NCI-H510A (cell line): Measurements from ENCODE around the gene SUPT5H.

Experiments
- DNase-seq: peaks from one replicate; lab custom pipeline; 2025; lab: John Stamatoyannopoulos, UW

The SUPT5H gene

GRCh38 chr19:39409208-39410016, 36.0 kb upstream of the SUPT5H start:
- DNase-seq, result peak; percentile 95

- peak; percentile 22 for DNase-seq
These were observed 35.2 kb upstream of the SUPT5H start for GRCh38 chr19:39410017-39410830.

DNA sequence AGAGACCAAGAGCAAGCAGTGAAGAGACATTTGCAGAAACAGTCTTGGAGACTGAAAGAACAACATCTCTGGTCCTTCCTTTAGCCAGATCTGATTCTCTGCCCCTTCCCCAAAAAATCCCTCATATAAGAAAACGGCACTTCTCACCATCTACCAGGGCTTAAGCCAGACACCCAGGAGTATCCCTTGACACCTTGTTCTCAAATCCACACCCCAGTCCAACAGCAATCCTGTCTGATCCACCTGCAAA, 34.6 kb upstream of the SUPT5H start:
- DNase-seq, result no peak

DNA sequence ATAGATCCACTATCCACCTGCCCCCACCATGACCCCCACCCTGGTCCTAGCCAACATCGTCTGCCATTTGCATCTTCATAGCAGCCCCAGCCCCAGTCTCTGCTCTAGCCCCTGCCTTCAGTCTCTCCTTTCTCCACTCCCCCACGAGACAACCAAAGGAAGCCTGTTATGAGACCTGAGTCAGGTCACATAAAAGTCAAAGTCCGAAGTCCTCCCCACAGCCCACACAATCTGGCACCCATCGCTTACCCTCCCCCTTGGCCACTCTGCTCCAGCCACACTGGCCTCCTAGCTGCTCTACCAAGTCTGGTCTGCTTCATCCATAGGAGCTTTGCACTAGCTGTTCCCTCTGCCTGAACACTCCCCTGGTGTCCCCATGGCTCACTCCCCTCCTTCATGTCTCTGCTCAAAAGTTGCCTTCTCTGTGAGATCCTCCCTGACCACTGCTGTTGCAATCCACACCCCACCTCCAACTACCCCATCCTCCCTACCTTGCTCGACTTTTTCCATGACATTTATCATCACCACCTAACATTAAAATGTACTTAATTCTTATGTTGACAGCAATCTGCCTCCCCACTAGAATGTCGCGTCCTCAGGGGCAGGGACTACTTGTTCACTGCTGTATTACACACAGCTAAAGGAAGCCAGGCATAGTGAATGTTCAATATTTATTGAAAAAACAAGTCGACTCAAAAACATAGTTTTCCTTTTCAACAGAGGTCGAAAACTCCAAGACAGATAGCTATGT, 34.1 kb upstream of the SUPT5H start:
- DNase-seq, result no peak

- peak; percentile 70 for DNase-seq
These were observed 33.6 kb upstream of the SUPT5H start for GRCh38 chr19:39411832-39412099.

- peak; percentile 97 for DNase-seq
These were observed 33.1 kb upstream of the SUPT5H start, which contains the start of gene PLEKHG2 for GRCh38 chr19:39412100-39412866. PLEKHG2 (plus strand) TSS chr19:39412669; CDS start chr19:39414087, 1,418 bp downstream.

- DNase-seq, result no peak
These were observed 32.5 kb upstream of the SUPT5H start for GRCh38 chr19:39412867-39413271.

- no peak for DNase-seq
These were observed 32.0 kb upstream of the SUPT5H start for GRCh38 chr19:39413272-39413910.

- no peak for DNase-seq
These were observed 31.3 kb upstream of the SUPT5H start for GRCh38 chr19:39413911-39414608.

GRCh38 chr19:39415111-39416046, 30.0 kb upstream of the SUPT5H start:
- no peak for DNase-seq

- no peak for DNase-seq
These were observed 28.9 kb upstream of the SUPT5H start for GRCh38 chr19:39416152-39417120.

GRCh38 chr19:39417463-39418181, 27.8 kb upstream of the SUPT5H start:
- DNase-seq, result no peak

DNA sequence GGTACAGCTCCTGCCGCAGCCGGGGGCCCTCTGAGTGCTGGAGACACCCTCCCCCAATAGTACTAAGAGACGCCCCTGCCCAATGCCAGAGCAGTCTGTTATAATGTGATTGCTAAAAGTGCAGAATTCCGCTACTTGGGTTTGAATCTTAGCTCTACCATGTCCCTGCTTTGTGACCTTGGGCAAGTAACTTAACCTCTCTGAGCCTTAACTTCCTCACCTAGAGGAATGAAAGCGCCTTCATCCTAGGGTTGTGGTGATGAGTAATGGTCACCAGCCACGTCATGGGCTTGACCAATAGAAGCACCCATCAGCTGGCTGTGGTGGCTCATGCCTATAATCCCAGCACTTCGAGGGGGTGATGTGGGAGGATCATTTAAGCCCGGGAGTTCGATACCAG, 26.4 kb upstream of the SUPT5H start:
- DNase-seq, result no peak

GRCh38 chr19:39420769-39421168, 24.6 kb upstream of the SUPT5H start:
- DNase-seq, result no peak

GRCh38 chr19:39422020-39422419, 23.4 kb upstream of the SUPT5H start:
- no peak for DNase-seq

DNA sequence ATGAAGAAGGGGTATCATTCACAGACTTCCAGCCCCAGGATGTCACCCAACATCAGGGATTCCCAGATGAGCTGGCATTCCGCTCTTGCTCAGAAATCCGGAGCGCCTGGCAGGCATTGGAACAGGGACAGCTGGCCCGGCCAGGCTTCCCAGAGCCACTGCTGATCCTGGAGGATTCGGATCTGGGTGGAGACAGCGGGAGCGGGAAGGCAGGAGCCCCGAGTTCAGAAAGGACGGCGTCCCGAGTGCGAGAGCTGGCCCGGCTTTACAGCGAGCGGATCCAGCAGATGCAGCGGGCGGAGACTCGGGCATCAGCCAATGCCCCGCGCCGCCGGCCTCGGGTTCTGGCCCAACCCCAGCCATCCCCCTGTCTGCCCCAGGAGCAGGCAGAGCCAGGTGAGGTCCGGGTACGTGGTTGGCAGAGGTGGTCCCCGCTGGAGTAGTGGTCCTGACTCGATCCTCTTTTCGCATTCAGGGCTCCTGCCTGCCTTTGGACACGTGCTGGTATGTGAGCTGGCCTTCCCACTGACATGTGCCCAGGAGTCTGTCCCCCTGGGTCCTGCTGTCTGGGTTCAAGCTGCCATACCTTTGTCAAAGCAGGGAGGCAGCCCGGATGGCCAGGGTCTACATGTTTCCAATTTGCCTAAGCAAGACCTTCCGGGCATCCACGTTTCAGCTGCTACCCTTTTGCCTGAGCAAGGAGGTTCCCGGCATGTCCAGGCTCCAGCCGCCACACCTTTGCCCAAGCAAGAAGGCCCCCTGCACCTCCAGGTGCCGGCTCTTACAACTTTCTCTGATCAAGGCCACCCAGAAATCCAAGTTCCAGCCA, 21.9 kb upstream of the SUPT5H start:
- no peak for DNase-seq

DNA sequence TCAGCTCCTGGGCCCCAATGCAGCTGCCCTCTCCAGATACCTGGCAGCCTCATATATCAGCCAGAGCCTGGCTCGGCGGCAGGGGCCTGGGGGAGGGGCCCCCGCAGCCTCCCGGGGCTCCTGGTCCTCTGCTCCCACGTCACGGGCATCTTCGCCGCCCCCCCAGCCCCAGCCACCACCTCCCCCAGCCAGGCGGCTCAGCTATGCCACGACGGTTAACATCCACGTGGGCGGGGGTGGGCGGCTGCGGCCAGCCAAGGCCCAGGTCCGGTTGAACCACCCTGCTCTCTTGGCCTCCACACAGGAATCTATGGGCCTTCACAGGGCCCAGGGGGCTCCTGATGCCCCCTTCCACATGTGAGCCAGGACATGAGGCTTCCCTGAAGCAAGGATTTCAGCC, 20.4 kb upstream of the SUPT5H start:
- no peak for DNase-seq
